DMS 273 treated with DMSO at 0.1 percent for 48 hours (cell line): ENCODE data around the gene MYH14.

ENCODE experiments used
- DNase-seq: peaks from one replicate; lab custom pipeline; 2025; lab: John Stamatoyannopoulos, UW

The MYH14 gene

DNA sequence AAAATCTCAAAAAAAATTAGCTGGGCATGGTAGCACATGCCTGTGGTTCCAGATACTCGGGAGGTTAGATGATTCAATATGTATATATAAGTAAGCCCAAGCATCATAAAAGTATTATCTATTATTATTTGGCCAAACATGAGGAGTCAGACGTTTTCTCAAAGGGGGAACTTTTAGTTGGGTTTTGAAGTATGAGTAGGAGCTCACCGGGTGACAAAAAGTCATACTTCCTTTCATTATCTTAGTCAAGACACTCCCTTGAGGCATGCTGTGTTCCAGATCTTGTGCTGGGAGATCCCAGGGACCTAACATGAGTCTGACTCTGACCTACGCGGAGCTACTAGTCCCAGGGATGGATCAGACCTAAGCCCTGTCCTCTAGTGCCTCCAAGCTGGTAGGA lies 8.2 kb upstream of the MYH14 start:
- no peak for DNase-seq

- no peak for DNase-seq
These were observed 7.0 kb upstream of the MYH14 start for GRCh38 chr19:50196322-50196932.

DNA sequence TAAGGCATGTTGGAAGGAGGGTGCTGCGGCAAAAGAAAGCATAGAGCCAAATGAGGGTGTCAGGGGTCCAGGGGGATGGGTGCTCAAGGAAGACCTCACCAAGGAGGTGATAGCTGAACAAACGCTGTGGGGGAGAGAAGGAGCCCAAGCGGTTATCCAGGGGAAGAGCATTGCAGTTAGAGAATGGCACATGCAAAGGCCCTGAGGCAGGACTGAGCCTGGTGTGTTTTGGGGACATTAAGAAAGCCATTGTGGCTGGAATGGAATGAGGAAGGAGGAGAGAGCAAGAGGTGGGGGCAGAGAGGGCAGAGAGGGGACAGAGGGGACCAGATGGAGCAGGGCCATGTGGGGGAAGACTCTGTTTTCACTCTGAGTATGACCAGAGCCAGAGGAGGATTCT lies 6.1 kb upstream of the MYH14 start:
- DNase-seq: no peak

- no peak for DNase-seq
These were observed 4.8 kb upstream of the MYH14 start for GRCh38 chr19:50198431-50199258.

DNA sequence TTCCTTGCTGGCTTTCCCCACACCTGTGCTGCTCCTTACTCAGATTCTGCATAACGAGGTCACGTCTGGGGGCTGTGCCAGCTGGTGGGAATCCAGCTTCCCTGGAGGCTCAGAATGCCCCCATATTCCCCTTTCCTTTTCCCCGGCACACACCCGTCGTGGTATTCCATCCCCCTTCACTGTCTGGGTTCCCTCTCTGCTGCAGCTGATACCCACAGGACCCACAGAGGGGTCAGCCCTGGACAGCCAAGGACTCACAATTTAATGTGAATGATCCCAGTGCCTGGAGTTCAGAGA lies 4.2 kb upstream of the MYH14 start:
- DNase-seq: no peak

- no peak for DNase-seq
These were observed 1.0 kb upstream of the MYH14 start for GRCh38 chr19:50202386-50202785.

DNA sequence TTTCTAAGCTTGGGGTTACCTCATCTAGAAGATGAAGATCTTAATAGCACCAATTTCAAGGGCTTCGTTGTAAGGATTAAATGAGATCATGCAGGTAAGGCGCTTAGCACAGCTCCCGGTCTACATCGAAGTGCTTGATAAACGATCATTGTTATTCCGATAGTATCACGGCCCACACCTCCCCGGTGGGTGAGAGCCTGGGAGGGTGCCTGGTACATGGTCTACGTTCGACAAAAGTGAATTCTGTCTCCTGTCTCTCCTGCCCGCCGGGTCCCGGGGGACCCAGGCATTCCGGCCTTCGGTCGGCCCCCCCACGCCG lies 501 bp upstream of the MYH14 start:
- DNase-seq: no peak

DNA sequence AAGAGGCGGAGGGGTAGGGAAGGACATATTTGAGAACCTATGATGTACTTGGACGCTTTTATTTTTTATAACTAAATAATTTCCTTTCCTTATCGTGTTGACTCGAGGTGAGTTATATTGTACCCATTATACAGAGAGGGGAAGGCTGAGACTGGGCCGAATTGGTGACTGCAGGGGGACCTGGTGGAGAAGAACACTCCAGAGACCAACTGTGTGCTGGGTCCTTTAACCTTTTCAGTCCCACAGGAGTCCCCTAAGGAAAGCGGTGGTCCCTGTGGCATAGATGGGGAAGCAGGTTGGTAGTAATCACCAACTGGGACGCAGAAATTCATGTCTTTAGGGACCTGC lies 633 bp downstream of the MYH14 start:
- DNase-seq: no peak

- no peak for DNase-seq
These were observed 1.6 kb downstream of the MYH14 start for GRCh38 chr19:50204811-50205675.

GRCh38 chr19:50205681-50206138 lies 2.3 kb downstream of the MYH14 start:
- DNase-seq: no peak

DNA sequence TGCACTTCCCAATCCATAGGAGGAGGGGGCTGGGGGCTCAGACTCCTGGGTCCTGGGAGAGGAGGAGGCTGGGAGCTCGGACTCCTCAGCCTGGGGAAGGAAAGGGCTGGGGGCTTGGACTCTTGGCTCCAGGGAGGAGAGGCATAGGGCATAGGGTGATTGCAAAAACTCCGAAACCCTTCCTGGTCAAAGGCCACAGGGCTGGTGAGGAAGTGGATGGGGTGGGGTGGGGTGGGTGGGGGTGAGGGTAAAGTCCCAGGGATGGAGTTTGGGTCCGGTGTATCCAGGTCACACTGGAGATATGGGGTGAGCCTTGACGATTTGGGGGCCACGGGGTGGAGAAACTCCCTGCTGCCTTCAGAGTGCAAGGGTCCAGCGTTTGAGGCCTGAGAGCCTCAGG lies 2.8 kb downstream of the MYH14 start:
- DNase-seq: no peak

DNA sequence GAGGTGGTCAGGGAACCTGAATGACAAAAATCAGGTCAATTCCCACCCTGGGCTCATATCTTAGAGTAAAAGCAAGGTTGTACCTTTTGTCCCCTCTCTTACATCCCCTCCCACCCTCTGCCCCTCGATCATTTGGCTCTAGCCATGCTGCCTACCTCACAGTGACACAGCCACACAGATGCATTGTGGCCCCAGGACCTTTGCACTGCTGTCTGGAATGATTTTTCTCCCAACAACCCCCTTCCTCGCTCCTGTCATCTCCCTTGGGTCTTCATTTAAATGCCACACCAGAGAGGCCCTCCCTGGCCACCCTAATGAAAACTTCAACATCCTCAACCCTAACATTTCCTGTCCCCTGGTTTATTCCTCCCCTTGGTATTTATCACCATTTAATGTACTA lies 4.3 kb downstream of the MYH14 start:
- DNase-seq: no peak

DNA sequence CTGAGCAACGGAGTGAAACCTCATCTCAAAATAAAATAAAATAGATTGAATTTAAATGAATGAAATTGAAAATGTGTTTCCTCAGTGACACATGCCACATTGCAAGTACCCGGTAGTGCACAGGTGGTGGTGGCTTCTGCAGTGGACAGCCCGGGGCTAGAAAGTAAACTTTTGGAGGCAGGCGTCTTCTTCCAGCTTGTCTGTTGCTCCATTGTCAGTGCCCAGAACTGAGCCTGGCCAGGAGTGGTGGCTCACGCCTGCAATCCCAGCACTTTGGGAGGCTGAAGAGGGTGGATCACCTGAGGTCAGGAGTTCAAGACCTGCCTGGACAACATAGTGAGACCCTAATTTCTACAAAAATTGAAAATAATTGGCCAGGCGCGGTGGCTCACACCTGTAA lies 5.7 kb downstream of the MYH14 start:
- no peak for DNase-seq

GRCh38 chr19:50210425-50210824 lies 7.0 kb downstream of the MYH14 start:
- no peak for DNase-seq

DNA sequence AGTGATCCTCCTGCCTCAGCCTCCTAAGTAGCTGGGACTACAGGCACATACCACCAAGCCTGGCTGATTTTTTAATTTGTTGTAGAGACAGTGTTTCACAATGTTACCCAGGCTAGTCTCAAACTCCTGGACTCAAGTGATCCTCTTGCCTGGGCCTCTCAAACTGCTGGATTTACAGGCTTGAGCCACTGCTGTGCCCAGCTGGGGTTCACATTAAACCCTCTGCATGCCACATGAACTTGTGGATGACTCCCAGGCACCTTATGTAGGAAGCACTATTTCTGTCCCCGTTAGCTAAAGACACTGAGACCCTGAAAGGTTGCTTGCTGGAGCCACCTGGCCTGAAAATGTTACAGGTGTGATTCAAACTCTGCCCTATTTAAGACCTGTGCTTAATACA lies 10.5 kb downstream of the MYH14 start:
- no peak for DNase-seq

- no peak for DNase-seq
These were observed 11.5 kb downstream of the MYH14 start for GRCh38 chr19:50214699-50215543.

GRCh38 chr19:50215820-50216219 lies 12.4 kb downstream of the MYH14 start:
- DNase-seq: no peak

DNA sequence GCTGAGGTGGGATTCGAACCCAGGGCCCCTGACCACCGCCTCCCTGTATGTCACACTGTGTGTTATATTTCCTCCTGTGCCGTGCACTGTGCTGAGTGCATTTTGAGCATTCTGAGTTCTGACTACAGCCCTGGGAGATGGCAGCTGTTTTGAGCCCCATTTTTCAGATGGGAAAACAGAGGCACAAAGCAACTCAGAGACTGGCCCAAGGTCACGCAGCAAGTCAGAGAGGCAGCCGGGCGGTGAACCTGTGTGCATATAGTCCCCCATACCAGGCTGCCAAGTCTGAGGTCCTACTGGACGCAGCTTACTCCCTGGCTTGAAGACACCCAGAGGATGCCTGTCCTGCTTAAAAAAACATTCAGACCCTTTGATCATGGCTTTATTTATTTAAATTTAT lies 17.7 kb downstream of the MYH14 start:
- no peak for DNase-seq

DNA sequence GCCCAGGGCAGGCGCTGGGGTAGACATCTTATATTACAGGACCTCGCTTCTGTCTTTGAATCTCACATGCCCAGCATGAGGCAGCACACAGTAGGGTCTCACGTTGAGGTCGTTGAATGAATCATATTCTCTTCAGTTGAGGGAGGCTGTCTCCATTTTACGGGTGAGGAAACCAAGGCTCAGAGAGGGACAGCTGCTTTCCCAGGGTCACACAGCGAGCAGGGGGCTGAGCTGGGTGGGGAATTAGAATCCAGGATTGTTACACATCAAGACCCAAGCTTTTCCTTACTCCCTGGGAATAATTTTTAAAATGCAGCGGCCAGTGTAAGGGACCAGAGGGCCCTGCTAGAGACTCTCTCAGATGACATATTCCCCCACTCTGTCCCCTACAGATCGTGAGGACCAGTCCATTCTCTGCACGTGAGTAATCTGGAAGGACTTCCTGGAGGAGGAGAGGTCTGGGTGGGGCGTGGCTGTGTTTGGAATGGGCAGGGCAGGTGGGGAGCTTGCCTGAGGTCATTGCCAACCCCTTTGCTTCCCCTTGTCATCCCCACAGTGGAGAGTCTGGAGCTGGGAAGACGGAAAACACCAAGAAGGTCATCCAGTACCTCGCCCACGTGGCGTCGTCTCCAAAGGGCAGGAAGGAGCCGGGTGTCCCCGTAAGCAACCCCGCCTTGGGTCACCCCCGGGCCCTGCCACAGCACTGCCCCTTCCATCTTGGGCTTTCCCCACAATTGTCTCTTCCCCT lies 19.4 kb downstream of the MYH14 start:
- no peak for DNase-seq

DNA sequence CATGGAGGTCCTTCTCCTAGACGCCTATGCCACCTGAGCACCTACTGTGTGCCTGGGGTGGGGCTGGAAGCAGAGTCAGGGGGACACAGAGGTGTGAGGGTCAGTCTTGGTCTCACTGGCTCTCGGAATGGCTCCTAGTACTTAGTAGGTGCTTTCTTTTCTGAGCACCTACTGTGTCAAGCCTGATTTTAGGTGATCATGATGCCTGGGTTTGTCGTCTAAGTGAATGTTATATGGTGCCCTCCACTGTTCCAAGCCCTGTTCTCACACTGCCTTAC lies 20.0 kb downstream of the MYH14 start:
- no peak for DNase-seq

DNA sequence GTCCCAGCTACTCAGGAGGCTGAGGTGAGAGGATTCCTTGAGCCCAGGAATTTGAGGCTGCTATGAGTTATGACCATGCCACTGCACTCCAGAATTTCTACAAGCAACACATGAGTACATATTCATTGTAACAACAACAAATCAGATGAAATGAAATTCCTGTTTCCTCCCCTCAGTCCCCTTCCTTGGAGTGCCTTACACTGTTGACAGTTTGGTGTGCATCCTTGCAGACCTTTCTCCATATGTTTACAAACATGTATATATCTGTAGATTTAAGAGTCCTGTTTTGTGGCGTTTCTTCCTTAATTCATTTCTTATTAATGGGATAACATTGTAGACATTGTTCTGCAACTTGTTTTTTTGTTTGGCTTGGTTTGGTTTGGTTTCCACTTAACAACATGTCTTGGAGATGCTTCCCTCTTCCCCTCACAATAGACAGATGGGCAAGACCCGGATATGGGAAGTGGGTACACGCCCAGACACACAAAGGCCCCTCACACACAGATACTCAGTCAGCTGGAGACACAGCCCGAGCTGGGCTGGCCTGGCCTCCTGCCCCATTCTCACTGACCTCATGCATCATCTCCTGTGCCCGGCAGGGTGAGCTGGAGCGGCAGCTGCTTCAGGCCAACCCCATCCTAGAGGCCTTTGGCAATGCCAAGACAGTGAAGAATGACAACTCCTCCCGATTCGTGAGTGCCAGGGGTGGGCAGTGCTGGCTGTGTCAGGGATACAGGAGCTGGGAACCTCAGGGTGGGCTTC lies 21.7 kb downstream of the MYH14 start:
- DNase-seq: no peak
